ENCODE data around the gene WNT7B.

DNA sequence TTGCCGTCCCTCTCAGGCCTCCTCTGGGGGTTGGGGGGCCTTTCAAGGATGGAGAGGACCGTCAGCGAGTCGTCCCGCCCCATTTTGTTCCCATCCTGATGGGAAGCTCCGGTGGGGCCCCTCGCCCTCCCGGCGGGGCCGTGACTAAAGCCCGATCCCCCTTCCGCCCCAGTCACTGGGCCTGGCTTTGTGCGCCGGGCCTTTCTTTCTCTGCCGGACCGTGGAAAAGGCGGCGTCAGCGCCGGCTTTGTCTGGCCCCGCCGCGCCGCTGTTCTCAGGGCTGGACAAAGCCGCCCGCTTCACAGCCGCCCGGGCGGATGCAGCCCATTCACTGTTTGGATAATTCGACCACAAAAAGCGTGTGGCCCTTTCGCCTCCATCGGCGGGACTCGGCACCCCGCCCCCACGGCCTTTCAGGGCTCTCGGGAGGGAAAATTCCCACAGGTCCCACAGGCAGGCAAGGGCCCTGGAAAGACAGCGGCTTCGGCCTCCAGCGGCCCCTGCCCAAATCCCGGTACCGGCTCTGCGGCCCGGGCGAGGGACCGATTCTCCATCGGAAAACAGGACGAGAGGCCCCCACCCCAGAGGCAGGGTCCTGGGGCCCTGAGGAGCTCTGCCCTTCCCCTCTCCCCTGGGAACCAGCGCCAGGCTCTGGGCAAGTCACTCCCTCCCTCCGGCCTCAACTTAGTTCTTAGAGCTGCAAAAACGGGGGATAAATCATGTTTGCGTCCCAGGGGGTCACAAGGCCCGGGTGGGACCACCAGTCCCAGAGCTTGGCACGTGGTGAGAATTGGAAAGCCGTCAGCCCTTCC, 87.2 kb downstream of the WNT7B start:
- TF ChIP-seq, protein P1, sequence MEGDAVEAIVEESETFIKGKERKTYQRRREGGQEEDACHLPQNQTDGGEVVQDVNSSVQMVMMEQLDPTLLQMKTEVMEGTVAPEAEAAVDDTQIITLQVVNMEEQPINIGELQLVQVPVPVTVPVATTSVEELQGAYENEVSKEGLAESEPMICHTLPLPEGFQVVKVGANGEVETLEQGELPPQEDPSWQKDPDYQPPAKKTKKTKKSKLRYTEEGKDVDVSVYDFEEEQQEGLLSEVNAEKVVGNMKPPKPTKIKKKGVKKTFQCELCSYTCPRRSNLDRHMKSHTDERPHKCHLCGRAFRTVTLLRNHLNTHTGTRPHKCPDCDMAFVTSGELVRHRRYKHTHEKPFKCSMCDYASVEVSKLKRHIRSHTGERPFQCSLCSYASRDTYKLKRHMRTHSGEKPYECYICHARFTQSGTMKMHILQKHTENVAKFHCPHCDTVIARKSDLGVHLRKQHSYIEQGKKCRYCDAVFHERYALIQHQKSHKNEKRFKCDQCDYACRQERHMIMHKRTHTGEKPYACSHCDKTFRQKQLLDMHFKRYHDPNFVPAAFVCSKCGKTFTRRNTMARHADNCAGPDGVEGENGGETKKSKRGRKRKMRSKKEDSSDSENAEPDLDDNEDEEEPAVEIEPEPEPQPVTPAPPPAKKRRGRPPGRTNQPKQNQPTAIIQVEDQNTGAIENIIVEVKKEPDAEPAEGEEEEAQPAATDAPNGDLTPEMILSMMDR (IDR thresholded peaks at IDR 0.05) = no peak
- no peak for TF ChIP-seq POLR2A (IDR thresholded peaks at IDR 0.05)
